Liver (tissue), 9 donors: Measurements from ENCODE around the gene ATL1. TPM values are rescaled to one million over a fixed set of nuclear protein-coding genes. Genes with fewer than 3 reads are reported as not detected.

ENCODE experiments used
- DNase-seq: peaks from one replicate; pipeline ENCODE4 v3.0.0-alpha.2; 2017; ENCODE audit warnings: low spot score
- H3K27ac ChIP-seq, 2 donors: one replicate each; pipeline ENCODE4 v1.7.0; 2013; ENCODE audit warnings: inconsistent platforms in 2 of 2, low read length in 2 of 2, control low read depth in 1 of 2, low read depth in 1 of 2, mild to moderate bottlenecking in 1 of 2
- H3K27me3 ChIP-seq, 4 donors: one replicate each; pipeline versions ENCODE4 v1.6.1 to v1.7.0; 2013; ENCODE audit warnings: low read length in 3 of 4, inconsistent platforms in 1 of 4, mild to moderate bottlenecking in 1 of 4, moderate library complexity in 1 of 4; ENCODE audit not compliant: control insufficient read depth in 4 of 4, insufficient read depth in 4 of 4
- H3K36me3 ChIP-seq, 4 donors: one replicate each; pipeline versions ENCODE4 v1.6.1 to v1.7.0; 2013; ENCODE audit warnings: low read length in 3 of 4, mild to moderate bottlenecking in 3 of 4, low read depth in 1 of 4, moderate library complexity in 1 of 4; ENCODE audit not compliant: control insufficient read depth in 4 of 4, insufficient read depth in 3 of 4
- H3K4me1 ChIP-seq, 4 donors: one replicate each; pipeline versions ENCODE4 v1.6.1 to v1.7.0; 2013; ENCODE audit warnings: low read length in 3 of 4, mild to moderate bottlenecking in 3 of 4, moderate library complexity in 1 of 4; ENCODE audit not compliant: control insufficient read depth in 4 of 4, insufficient read depth in 4 of 4
- H3K4me3 ChIP-seq, 3 donors: one replicate each; pipeline versions ENCODE4 v1.6.1 to v1.7.0; 2013; ENCODE audit warnings: low read length in 3 of 3, control low read depth in 1 of 3, low read depth in 1 of 3, mild to moderate bottlenecking in 1 of 3
- H3K9ac ChIP-seq, 2 donors: one replicate each; pipeline ENCODE4 v1.7.0; 2013; ENCODE audit warnings: low read length in 2 of 2, mild to moderate bottlenecking in 2 of 2, moderate library complexity in 2 of 2, control low read depth in 1 of 2, low read depth in 1 of 2
- H3K9me3 ChIP-seq, 4 donors: one replicate each; pipeline versions ENCODE4 v1.6.1 to v1.7.0; 2013; ENCODE audit warnings: low read length in 3 of 4; ENCODE audit not compliant: control insufficient read depth in 4 of 4
- EGR1 ChIP-seq, 2 donors: IDR thresholded peaks; 2 replicates each; pipeline ENCODE4 v1.6.1; 2016 to 2018; ENCODE audit warnings: antibody characterized with exemption in 2 of 2, low read depth in 2 of 2
- FOXA1 ChIP-seq: IDR thresholded peaks from 2 replicates; pipeline ENCODE4 v1.6.1; 2016; ENCODE audit warnings: antibody characterized with exemption
- FOXA2 ChIP-seq: IDR thresholded peaks from 2 replicates; pipeline ENCODE4 v1.6.1; 2016; ENCODE audit warnings: antibody characterized with exemption
- GABPA ChIP-seq, 2 donors: IDR thresholded peaks in 1 of 2; conservative IDR thresholded peaks in 1 of 2; 2 replicates each; pipeline ENCODE4 v1.6.1; 2016; ENCODE audit warnings: antibody characterized with exemption in 2 of 2, mild to moderate bottlenecking in 1 of 2, moderate library complexity in 1 of 2
- HNF4A ChIP-seq, 2 donors: conservative IDR thresholded peaks; 2 replicates each; pipeline ENCODE4 v1.6.1; 2016; ENCODE audit warnings: antibody characterized with exemption in 2 of 2, mild to moderate bottlenecking in 2 of 2
- HNF4G ChIP-seq: IDR thresholded peaks from 2 replicates; pipeline ENCODE4 v1.6.1; 2016; ENCODE audit warnings: antibody characterized with exemption
- JUND ChIP-seq, 2 donors: IDR thresholded peaks; 2 replicates each; pipeline ENCODE4 v1.6.1; 2016; ENCODE audit warnings: antibody characterized with exemption in 2 of 2
- NR2F2 ChIP-seq: IDR thresholded peaks from 2 replicates; pipeline ENCODE4 v1.6.1; 2016; ENCODE audit warnings: antibody characterized with exemption
- RAD21 ChIP-seq, 2 donors: IDR thresholded peaks; 2 replicates each; pipeline ENCODE4 v1.6.1; 2016; ENCODE audit warnings: antibody characterized with exemption in 2 of 2, mild to moderate bottlenecking in 2 of 2
- RXRA ChIP-seq, 2 donors: IDR thresholded peaks; 2 replicates each; pipeline ENCODE4 v1.6.1; 2017 to 2018; ENCODE audit warnings: antibody characterized with exemption in 2 of 2, mild to moderate bottlenecking in 1 of 2
- SP1 ChIP-seq: IDR thresholded peaks from 2 replicates; pipeline ENCODE4 v1.6.1; 2018; ENCODE audit warnings: antibody characterized with exemption, mild to moderate bottlenecking
- TAF1 ChIP-seq: conservative IDR thresholded peaks from 2 replicates; pipeline ENCODE4 v1.6.1; 2016; ENCODE audit warnings: antibody characterized with exemption, mild to moderate bottlenecking
- YY1 ChIP-seq: IDR thresholded peaks from 2 replicates; pipeline ENCODE4 v1.6.1; 2016; ENCODE audit warnings: antibody characterized with exemption, mild to moderate bottlenecking
- polyA plus RNA-seq, 2 donors: library from polyadenylated mRNA; stranded (reverse) in 1 of 2; unstranded in 1 of 2; fragments of 200-250 nt in 1 of 2; fragments of >200 nt in 1 of 2; fragmentation: Nextera tagmentation in 1 of 2; extraction: Ambion mirVana in 1 of 2; gene quantifications; one replicate each; pipeline versions ENCODE4 v1.2.1 to v1.2.3, GENCODE V29; 2013 to 2015
- total RNA-seq, 2 donors: library from RNA; depleted of rRNA; stranded (reverse); fragments of >200 nt; gene quantifications; one replicate each; pipeline ENCODE4 v1.2.3, GENCODE V29; 2014
- TF ChIP-seq, protein P1 (sequence below): IDR thresholded peaks from 2 replicates; pipeline ENCODE4 v1.6.1; 2016; ENCODE audit warnings: antibody characterized with exemption
- TF ChIP-seq, protein P2 (sequence below): IDR thresholded peaks from 2 replicates; pipeline ENCODE4 v1.6.1; 2016; ENCODE audit warnings: antibody characterized with exemption
- TF ChIP-seq, protein P3 (sequence below): fragments of 150-350 bp; IDR thresholded peaks from 2 replicates; pipeline ENCODE4 v1.5.1; 2017; ENCODE audit warnings: improper control_type of control experiment, low read depth, low read length; ENCODE audit not compliant: missing input control
- TF ChIP-seq, protein P4 (sequence below): IDR thresholded peaks from 2 replicates; pipeline ENCODE4 v1.6.1; 2016; ENCODE audit warnings: antibody characterized with exemption, mild to moderate bottlenecking
- TF ChIP-seq, protein P5 (sequence below): IDR thresholded peaks from 2 replicates; pipeline ENCODE4 v1.6.1; 2016; ENCODE audit warnings: antibody characterized with exemption
- donor health status: healthy.
- donor health status: healthy.
- donor health status: healthy.
- donor health status: healthy.
- donor health status: healthy.

ATL1 gene
- total and polyA plus RNA-seq, 4 donors = 0.17 to 0.79 (median 0.47) TPM

DNA sequence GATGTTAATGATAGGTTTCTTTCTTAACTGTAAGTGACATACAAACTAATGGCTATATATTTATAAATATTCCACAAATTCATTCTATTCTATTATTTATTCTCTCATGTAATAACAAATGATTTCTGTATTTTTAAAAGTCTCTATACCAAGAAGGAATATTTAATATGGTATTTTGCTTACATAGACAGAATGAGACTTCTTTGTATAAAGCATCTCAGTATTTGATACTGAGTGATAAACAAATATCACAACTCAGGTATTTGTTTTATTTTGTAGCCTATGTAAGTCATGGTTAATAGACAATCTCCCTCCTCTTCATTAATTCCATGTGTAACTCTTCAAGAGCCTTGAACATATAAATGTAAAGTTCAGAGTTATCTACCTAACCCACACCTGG is 18.0 kb downstream of the ATL1 start:
- H3K27ac ChIP-seq = no peak overlapping the region
- no peak overlapping the region for H3K9ac ChIP-seq
- no peak for DNase-seq
- no peaks in the 10 kb centered on the region for H3K27me3 ChIP-seq
- H3K9me3 ChIP-seq = no peaks in the 10 kb centered on the region
- H3K4me1 ChIP-seq = no peaks in the 10 kb centered on the region
- no peaks in the 10 kb centered on the region for H3K36me3 ChIP-seq
- H3K4me3 ChIP-seq = no peak overlapping the region
- TF ChIP-seq HNF4G (no peak), NR2F2 (no peak), HNF4A (conservative IDR thresholded peaks at IDR 0.05) (no peak), RXRA (IDR thresholded peaks at IDR 0.05) (no peak), GABPA (IDR thresholded peaks at IDR 0.05 in 1 of 2, conservative IDR thresholded peaks at IDR 0.05 in 1 of 2) (no peak), YY1 (no peak), RAD21 (IDR thresholded peaks at IDR 0.05) (no peak), FOXA1 (no peak), SP1 (no peak), TAF1 (no peak), FOXA2 (no peak), JUND (IDR thresholded peaks at IDR 0.05) (no peak), EGR1 (IDR thresholded peaks at IDR 0.05; ENCODE audit: low read depth in 2 of 2) (no peak)
- TF ChIP-seq, protein P1, sequence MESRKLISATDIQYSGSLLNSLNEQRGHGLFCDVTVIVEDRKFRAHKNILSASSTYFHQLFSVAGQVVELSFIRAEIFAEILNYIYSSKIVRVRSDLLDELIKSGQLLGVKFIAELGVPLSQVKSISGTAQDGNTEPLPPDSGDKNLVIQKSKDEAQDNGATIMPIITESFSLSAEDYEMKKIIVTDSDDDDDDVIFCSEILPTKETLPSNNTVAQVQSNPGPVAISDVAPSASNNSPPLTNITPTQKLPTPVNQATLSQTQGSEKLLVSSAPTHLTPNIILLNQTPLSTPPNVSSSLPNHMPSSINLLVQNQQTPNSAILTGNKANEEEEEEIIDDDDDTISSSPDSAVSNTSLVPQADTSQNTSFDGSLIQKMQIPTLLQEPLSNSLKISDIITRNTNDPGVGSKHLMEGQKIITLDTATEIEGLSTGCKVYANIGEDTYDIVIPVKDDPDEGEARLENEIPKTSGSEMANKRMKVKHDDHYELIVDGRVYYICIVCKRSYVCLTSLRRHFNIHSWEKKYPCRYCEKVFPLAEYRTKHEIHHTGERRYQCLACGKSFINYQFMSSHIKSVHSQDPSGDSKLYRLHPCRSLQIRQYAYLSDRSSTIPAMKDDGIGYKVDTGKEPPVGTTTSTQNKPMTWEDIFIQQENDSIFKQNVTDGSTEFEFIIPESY = no peak
- TF ChIP-seq, protein P2, sequence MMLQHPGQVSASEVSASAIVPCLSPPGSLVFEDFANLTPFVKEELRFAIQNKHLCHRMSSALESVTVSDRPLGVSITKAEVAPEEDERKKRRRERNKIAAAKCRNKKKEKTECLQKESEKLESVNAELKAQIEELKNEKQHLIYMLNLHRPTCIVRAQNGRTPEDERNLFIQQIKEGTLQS = no peak
- TF ChIP-seq, protein P3, sequence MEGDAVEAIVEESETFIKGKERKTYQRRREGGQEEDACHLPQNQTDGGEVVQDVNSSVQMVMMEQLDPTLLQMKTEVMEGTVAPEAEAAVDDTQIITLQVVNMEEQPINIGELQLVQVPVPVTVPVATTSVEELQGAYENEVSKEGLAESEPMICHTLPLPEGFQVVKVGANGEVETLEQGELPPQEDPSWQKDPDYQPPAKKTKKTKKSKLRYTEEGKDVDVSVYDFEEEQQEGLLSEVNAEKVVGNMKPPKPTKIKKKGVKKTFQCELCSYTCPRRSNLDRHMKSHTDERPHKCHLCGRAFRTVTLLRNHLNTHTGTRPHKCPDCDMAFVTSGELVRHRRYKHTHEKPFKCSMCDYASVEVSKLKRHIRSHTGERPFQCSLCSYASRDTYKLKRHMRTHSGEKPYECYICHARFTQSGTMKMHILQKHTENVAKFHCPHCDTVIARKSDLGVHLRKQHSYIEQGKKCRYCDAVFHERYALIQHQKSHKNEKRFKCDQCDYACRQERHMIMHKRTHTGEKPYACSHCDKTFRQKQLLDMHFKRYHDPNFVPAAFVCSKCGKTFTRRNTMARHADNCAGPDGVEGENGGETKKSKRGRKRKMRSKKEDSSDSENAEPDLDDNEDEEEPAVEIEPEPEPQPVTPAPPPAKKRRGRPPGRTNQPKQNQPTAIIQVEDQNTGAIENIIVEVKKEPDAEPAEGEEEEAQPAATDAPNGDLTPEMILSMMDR = no peak
- TF ChIP-seq, protein P4, sequence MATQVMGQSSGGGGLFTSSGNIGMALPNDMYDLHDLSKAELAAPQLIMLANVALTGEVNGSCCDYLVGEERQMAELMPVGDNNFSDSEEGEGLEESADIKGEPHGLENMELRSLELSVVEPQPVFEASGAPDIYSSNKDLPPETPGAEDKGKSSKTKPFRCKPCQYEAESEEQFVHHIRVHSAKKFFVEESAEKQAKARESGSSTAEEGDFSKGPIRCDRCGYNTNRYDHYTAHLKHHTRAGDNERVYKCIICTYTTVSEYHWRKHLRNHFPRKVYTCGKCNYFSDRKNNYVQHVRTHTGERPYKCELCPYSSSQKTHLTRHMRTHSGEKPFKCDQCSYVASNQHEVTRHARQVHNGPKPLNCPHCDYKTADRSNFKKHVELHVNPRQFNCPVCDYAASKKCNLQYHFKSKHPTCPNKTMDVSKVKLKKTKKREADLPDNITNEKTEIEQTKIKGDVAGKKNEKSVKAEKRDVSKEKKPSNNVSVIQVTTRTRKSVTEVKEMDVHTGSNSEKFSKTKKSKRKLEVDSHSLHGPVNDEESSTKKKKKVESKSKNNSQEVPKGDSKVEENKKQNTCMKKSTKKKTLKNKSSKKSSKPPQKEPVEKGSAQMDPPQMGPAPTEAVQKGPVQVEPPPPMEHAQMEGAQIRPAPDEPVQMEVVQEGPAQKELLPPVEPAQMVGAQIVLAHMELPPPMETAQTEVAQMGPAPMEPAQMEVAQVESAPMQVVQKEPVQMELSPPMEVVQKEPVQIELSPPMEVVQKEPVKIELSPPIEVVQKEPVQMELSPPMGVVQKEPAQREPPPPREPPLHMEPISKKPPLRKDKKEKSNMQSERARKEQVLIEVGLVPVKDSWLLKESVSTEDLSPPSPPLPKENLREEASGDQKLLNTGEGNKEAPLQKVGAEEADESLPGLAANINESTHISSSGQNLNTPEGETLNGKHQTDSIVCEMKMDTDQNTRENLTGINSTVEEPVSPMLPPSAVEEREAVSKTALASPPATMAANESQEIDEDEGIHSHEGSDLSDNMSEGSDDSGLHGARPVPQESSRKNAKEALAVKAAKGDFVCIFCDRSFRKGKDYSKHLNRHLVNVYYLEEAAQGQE = no peak
- TF ChIP-seq, protein P5, sequence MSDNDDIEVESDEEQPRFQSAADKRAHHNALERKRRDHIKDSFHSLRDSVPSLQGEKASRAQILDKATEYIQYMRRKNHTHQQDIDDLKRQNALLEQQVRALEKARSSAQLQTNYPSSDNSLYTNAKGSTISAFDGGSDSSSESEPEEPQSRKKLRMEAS = no peak

DNA sequence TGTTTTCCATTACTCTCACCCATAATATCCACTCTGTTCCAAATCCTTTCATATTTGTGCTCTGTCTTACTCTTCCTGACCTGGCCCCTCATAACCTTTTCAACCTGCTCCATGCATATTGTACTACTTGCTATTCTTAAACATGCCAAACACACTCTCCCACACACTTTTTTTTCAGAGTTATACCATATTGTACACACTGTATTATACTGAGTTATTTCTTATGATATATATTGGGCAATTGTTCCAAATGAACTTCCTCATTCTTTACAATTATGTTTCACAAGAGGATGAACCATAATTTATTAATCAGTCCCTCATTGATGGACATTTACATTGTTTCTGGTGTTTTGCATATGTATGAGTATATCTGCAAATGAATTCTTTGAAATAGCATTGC is 18.5 kb downstream of the ATL1 start:
- Histone ChIP-seq H3K4me1 (no peaks in the 10 kb centered on the region), H3K27ac (no peak overlapping the region), H3K36me3 (no peaks in the 10 kb centered on the region), H3K4me3 (no peak overlapping the region), H3K9ac (no peak overlapping the region), H3K9me3 (no peaks in the 10 kb centered on the region), H3K27me3 (no peaks in the 10 kb centered on the region)
- TF ChIP-seq TAF1 = no peak
- TF ChIP-seq FOXA1 = no peak
- TF ChIP-seq FOXA2 = no peak
- no peak for TF ChIP-seq RAD21 (IDR thresholded peaks at IDR 0.05)
- no peak for DNase-seq
